Measurements from ENCODE around the gene DLGAP1. TPM values are rescaled to one million over a fixed set of nuclear protein-coding genes. Genes with fewer than 3 reads are reported as not detected.

The DLGAP1 gene
- polyA plus RNA-seq, 1 of the 3 experiments (the other 2 are of a cell fraction), result not detected

- TF ChIP-seq, protein P1, sequence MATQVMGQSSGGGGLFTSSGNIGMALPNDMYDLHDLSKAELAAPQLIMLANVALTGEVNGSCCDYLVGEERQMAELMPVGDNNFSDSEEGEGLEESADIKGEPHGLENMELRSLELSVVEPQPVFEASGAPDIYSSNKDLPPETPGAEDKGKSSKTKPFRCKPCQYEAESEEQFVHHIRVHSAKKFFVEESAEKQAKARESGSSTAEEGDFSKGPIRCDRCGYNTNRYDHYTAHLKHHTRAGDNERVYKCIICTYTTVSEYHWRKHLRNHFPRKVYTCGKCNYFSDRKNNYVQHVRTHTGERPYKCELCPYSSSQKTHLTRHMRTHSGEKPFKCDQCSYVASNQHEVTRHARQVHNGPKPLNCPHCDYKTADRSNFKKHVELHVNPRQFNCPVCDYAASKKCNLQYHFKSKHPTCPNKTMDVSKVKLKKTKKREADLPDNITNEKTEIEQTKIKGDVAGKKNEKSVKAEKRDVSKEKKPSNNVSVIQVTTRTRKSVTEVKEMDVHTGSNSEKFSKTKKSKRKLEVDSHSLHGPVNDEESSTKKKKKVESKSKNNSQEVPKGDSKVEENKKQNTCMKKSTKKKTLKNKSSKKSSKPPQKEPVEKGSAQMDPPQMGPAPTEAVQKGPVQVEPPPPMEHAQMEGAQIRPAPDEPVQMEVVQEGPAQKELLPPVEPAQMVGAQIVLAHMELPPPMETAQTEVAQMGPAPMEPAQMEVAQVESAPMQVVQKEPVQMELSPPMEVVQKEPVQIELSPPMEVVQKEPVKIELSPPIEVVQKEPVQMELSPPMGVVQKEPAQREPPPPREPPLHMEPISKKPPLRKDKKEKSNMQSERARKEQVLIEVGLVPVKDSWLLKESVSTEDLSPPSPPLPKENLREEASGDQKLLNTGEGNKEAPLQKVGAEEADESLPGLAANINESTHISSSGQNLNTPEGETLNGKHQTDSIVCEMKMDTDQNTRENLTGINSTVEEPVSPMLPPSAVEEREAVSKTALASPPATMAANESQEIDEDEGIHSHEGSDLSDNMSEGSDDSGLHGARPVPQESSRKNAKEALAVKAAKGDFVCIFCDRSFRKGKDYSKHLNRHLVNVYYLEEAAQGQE (IDR thresholded peaks at IDR 0.05; ENCODE audit: low read depth, low read length), result no peak
- TF ChIP-seq GABPA (IDR thresholded peaks at IDR 0.05; ENCODE audit: low read depth) (no peak), TAF1 (IDR thresholded peaks at IDR 0.05; ENCODE audit: borderline replicate concordance, low read depth, low read length) (no peak), CHD2 (IDR thresholded peaks at IDR 0.05; ENCODE audit: low read length, partially characterized antibody) (no peak)
These were observed 507.7 kb downstream of the DLGAP1 start (continued) for GRCh38 chr18:3947383-3947782.

DNA sequence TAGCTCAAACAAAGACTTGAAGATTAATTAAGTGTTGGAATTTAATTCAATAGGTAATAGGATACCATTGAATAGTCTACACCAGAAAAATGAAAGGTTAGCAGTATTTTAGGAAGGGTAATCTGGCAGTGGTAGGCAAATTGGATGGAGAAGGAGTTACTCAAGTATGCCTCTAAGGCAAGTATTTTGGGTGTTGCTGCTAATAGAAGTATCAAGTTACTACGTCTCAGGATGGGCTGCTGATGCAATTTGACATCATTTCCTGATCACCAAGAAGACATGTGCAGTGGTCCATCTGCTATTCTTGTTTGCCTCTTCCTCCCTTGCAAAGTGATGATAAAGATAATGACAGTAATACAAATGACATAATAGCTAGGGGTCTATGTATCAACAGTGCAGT, 519.8 kb downstream of the DLGAP1 start:
- CTCF ChIA-PET, result no interaction called here
- H3K36me3 ChIP-seq (replicated peaks in 1 of 2; ENCODE audit: control insufficient read depth in 1 of 2, insufficient read depth in 2 of 2, low read length in 1 of 2), result no peaks in the 10 kb centered on the region
- no peaks in the 10 kb centered on the region for H3K9me2 ChIP-seq
- H3K27ac ChIP-seq (ENCODE audit: low read depth in 2 of 2, low read length in 1 of 2), result no peak overlapping the region
- no peak for DNase-seq
- 9% methylated on average over 1 of the region's 1 CpG for WGBS (ENCODE audit: low lambda C conversion rate)
- no peaks in the 10 kb centered on the region for H3K9me3 ChIP-seq
- H3K4me3 ChIP-seq (ENCODE audit: low read depth in 2 of 2, low read length in 1 of 2), result no peak overlapping the region
- H3K9ac ChIP-seq, result no peak overlapping the region
- H3K27me3 ChIP-seq (ENCODE audit: insufficient read depth), result no peaks in the 10 kb centered on the region
- POLR2A ChIA-PET, result no interaction called here
- no peaks in the 10 kb centered on the region for H3F3A ChIP-seq (replicated peaks; ENCODE audit: insufficient read depth)
- no peaks in the 10 kb centered on the region; a peak in 1 of 4 replicates for H3K4me1 ChIP-seq (ENCODE audit: control insufficient read depth in 1 of 2, insufficient read depth in 2 of 2, low read depth in 1 of 2, low read length in 1 of 2)
- no peak overlapping the region for H2AFZ ChIP-seq (ENCODE audit: low read depth)
- no peak overlapping the region for H3K4me2 ChIP-seq
- TF ChIP-seq, protein P1 (IDR thresholded peaks at IDR 0.05; ENCODE audit: low read depth, low read length), result no peak
- TF ChIP-seq CHD2 (IDR thresholded peaks at IDR 0.05; ENCODE audit: low read length, partially characterized antibody), result no peak
- TF ChIP-seq, protein P2, sequence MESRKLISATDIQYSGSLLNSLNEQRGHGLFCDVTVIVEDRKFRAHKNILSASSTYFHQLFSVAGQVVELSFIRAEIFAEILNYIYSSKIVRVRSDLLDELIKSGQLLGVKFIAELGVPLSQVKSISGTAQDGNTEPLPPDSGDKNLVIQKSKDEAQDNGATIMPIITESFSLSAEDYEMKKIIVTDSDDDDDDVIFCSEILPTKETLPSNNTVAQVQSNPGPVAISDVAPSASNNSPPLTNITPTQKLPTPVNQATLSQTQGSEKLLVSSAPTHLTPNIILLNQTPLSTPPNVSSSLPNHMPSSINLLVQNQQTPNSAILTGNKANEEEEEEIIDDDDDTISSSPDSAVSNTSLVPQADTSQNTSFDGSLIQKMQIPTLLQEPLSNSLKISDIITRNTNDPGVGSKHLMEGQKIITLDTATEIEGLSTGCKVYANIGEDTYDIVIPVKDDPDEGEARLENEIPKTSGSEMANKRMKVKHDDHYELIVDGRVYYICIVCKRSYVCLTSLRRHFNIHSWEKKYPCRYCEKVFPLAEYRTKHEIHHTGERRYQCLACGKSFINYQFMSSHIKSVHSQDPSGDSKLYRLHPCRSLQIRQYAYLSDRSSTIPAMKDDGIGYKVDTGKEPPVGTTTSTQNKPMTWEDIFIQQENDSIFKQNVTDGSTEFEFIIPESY (IDR thresholded peaks at IDR 0.05; ENCODE audit: borderline replicate concordance, low read depth), result no peak
- TF ChIP-seq EZH2phosphoT487 (IDR thresholded peaks at IDR 0.05; ENCODE audit: borderline replicate concordance, low read depth), result no peak
- no peak for TF ChIP-seq FOXM1 (IDR thresholded peaks at IDR 0.05; ENCODE audit: low read depth)
- TF ChIP-seq, protein P3, sequence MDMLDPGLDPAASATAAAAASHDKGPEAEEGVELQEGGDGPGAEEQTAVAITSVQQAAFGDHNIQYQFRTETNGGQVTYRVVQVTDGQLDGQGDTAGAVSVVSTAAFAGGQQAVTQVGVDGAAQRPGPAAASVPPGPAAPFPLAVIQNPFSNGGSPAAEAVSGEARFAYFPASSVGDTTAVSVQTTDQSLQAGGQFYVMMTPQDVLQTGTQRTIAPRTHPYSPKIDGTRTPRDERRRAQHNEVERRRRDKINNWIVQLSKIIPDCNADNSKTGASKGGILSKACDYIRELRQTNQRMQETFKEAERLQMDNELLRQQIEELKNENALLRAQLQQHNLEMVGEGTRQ (IDR thresholded peaks at IDR 0.05; ENCODE audit: borderline replicate concordance, low read depth, low read length), result no peak
- no peak for TF ChIP-seq TAF1 (IDR thresholded peaks at IDR 0.05; ENCODE audit: borderline replicate concordance, low read depth, low read length)
- TF ChIP-seq JUND (IDR thresholded peaks at IDR 0.05), result no peak
- TF ChIP-seq GATA2 (CRISPR knock-in tag; IDR thresholded peaks at IDR 0.05), result no peak
- TF ChIP-seq MAX (IDR thresholded peaks at IDR 0.05; ENCODE audit: low read depth), result no peak
- TF ChIP-seq RAD21 (IDR thresholded peaks at IDR 0.05; ENCODE audit: low read length), result no peak
- TF ChIP-seq GABPA (IDR thresholded peaks at IDR 0.05; ENCODE audit: low read depth), result no peak
- no peak for TF ChIP-seq PBX3 (IDR thresholded peaks at IDR 0.05)
- no peak for TF ChIP-seq MXI1 (IDR thresholded peaks at IDR 0.05; ENCODE audit: low read depth, low read length)
- TF ChIP-seq RFX5 (IDR thresholded peaks at IDR 0.05; ENCODE audit: low read length), result no peak
- no peak for TF ChIP-seq EP300 (IDR thresholded peaks at IDR 0.05; ENCODE audit: borderline replicate concordance in 1 of 2, low read depth in 1 of 2, low read length in 1 of 2)
- TF ChIP-seq POLR2AphosphoS5 (IDR thresholded peaks at IDR 0.05; ENCODE audit: low read depth, low read length), result no peak
- TF ChIP-seq FOSL2 (IDR thresholded peaks at IDR 0.05; ENCODE audit: borderline replicate concordance, low read depth), result no peak
- no peaks in the 10 kb centered on the region for H4K20me1 ChIP-seq (ENCODE audit: insufficient read depth)
- H3K79me2 ChIP-seq (ENCODE audit: insufficient read depth), result no peaks in the 10 kb centered on the region
